ENCODE results near the gene IL19.
A peak's percentile ranks its signal among the peaks of the same experiment; 100 is the strongest.

The IL19 gene, protein sequence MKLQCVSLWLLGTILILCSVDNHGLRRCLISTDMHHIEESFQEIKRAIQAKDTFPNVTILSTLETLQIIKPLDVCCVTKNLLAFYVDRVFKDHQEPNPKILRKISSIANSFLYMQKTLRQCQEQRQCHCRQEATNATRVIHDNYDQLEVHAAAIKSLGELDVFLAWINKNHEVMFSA

DNA sequence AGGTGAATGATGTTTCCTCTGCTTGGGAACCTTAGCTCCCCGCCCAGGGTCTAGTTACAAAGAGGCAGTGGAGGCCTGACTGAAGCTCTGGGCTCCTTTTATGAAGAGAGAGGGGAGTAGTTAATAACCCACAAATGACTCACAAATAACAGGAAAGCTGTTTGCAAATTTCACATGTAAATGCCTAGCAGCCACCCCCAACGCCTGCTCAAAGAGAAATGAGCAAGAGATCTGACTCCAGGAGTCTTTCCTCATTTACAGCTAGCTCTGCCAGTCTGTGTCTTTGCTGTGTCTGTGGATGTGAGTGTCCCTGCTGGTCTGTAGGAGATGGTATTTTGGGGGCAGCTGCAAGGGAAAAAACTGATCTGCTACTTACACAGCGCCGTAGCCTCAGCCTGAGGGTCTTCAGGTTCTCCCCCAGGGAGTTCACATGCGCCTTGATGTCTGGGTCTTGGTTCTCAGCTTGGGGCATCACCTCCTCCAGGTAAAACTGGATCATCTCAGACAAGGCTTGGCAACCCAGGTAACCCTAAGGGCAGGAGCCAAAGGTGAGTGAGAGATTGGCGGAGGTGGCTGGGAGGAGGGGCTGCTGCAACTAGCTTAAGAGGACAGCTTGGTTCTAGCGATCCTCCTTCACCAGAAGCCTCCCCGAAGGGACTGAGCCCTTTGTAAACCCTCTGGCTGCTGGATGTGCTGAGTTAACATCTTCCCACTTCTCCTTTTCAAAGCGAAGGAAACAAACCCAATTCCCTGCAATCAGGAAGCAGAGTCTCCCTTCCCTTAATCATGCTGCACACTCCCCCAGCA, at the start of gene IL19:
Gene IL19 (plus strand): TSS at position 243 of the 807 bp plus-strand sequence. CDS start 65,890 bp downstream, outside the sequence.
- DNase-seq (ENCODE audit: insufficient read length, low spot score) (no peak), FAIRE-seq (peak; percentile 84)

- no peak for FAIRE-seq
These were observed 49.1 kb upstream of the IL19 start for GRCh38 chr1:206721454-206721853.

DNA sequence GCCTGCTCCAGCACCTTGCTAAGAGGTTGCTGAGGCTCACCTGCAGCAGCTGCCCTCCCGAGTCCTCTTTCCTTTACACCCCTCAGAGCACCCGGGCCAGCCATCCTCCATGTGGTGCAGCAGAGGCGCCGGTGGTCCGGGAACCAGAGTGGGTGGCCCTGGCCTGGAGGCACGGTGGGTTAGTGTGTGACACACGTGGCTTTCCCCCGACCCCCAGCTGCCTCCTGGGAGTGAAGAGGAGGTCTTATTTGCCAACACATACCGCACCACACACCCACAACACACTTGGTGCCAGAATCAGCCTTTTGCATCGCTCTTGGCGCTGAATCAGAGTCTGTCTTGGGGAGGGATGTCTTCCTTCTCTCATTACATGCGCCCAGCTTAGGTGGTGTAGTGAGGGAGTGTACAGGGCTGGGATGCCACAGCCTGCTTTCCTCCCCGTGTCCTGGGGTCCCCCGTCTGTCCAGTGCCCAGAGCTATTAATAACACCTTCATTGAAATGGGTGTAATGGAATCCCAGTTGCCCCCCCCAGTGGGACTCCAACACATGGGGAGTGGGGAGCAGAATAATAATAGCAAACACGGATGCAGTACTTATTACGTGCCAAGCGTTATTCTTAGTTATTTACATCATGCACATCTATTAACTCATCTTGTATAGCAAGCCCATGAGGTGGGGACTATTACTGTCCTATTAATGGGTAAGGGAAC, 47.7 kb upstream of the IL19 start:
- FAIRE-seq, result no peak

More at GRCh38 chr1:206721454-206721853, 49.1 kb upstream of the IL19 start:
- no peak for DNase-seq (ENCODE audit: insufficient read length, low spot score)

GRCh38 chr1:206723462-206723804, 47.1 kb upstream of the IL19 start:
- FAIRE-seq (no peak), DNase-seq (ENCODE audit: insufficient read length, low spot score) (no peak)

More for the DNA sequence above, 47.7 kb upstream of the IL19 start:
- DNase-seq (ENCODE audit: insufficient read length, low spot score), result no peak

DNA sequence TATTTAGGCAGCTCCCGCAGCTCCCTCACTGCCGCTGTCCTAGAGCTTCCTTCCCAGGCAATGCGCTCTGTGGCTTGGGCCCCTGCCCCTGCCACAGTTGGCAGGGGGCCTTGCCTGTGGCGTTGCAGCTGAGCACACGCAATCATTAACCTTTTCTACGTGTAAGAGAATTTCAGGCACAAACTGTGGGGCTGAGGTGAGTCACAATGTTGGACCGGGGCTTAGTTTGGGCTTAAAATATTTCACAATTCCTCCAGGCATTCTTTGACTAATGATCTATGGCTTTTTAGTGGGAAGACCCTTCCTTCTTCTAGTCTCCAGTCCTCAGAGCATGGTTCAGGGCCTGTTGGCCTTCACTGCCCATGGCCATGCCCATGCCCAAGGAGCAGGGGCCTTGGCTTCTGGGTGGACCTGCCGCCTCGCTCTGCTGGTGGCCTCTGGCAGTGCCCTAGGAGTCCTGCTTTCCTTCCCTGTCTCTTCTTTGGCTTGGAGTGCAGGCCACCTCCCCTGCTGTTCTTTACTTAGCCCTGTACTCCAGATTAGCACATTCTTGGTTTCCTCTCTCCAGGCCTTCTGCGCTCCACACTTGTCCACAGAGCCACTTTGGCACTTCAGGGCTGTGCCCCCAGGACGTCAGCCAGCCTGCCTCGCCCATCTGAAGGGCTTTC, 46.6 kb upstream of the IL19 start:
- DNase-seq (ENCODE audit: insufficient read length, low spot score) (no peak), FAIRE-seq (no peak)

DNA sequence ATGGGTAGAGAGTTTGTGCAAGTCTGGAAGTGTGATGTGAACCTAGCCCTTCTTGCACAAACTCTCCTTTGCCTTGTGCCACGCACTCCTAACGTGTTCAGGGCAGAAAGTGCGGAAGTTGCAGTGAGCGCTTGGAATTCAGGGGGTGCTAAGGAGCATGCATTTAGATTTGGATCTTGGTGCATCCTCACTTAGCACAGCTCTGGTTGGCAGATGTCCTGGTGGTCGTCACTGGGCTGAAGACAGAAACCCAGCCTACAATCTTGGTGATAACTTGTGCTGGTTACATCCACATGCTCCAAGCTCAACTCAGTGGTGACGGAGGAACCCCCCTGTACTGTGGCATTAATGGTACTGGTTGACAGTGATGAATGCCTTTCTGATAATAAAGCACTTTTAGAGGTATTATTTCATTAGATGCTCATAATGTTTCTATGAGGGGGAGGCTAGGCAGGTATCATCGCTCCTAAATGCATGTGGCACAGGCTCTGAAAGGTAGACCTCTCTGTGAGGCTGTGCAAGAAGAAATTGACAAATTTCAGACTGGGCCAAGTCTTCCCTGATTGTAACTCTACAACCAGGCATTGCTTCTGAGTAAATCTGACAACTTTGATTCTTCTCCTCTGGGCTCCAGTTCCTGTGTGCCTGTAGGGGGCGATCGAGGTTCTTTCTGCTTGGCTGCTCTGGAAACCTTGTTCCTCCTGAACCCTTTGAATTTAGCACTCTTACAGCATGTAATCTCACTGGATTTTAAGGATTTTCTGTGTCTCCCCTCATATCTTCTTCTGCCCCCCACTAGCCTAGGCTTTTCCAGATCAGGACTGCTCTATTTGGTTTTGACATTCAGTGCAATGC, 45.2 kb upstream of the IL19 start:
- no peak for DNase-seq (ENCODE audit: insufficient read length, low spot score)
- peak; percentile 65 for FAIRE-seq

- DNase-seq (ENCODE audit: insufficient read length, low spot score) (no peak), FAIRE-seq (no peak)
These were observed 42.4 kb upstream of the IL19 start for GRCh38 chr1:206727981-206728696.

GRCh38 chr1:206728697-206728987, 41.9 kb upstream of the IL19 start:
- no peak for FAIRE-seq

DNA sequence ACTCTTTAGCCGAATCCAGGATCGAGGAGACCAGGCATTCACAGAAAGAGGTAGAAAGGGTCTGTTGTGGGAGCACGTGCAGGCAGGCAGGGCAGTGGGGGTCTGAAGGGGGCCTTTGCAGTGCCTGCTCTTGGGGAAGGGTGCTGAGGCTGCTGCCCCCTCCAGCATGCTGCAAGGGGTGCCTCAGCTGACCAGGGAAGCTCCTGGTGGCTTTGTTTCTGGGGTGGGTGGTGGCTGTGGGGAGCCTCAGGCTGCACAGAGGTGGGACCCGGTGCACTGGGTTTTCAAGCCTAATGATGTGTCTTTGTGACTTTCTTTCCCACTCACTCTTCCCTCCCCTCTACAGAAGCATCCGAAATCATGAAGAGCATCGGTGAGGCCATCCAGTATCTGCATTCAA, 41.5 kb upstream of the IL19 start:
- FAIRE-seq, result no peak
- DNase-seq (ENCODE audit: insufficient read length, low spot score), result no peak

More at GRCh38 chr1:206728697-206728987, 41.9 kb upstream of the IL19 start:
- no peak for DNase-seq (ENCODE audit: insufficient read length, low spot score)

GRCh38 chr1:206729507-206729906, 41.1 kb upstream of the IL19 start:
- DNase-seq (ENCODE audit: insufficient read length, low spot score) (no peak), FAIRE-seq (no peak)

DNA sequence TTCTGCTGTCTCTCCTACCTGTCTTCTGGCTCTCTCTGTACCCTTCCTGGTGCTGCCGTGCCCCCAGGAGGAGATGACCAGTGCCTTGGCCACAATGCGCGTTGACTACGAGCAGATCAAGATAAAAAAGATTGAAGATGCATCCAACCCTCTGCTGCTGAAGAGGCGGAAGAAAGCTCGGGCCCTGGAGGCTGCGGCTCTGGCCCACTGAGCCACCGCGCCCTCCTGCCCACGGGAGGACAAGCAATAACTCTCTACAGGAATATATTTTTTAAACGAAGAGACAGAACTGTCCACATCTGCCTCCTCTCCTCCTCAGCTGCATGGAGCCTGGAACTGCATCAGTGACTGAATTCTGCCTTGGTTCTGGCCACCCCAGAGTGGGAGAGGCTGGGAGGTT, 38.1 kb upstream of the IL19 start:
- DNase-seq (ENCODE audit: insufficient read length, low spot score) (no peak), FAIRE-seq (no peak)

DNA sequence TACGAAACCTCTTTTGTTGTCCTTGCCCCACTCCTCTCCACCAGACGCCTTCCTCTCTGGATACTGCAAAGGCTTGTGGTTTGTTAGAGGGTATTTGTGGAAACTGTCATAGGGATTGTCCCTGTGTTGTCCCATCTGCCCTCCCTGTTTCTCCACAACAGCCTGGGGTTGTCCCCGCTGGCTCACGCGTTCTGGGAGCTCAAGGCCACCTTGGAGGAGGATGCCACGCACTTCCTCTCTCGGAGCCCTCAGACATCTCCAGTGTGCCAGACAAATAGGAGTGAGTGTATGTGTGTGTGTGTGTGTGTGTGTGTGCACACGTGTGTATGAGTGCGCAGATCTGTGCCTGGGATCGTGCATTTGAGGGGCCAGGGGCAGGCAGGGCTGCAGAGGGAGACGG, 37.6 kb upstream of the IL19 start:
- no peak for FAIRE-seq
- no peak for DNase-seq (ENCODE audit: insufficient read length, low spot score)

- peak; percentile 57 for DNase-seq (ENCODE audit: insufficient read length, low spot score)
- no peak for FAIRE-seq
These were observed 36.0 kb upstream of the IL19 start for GRCh38 chr1:206734499-206735142.

GRCh38 chr1:206735553-206736031, 35.0 kb upstream of the IL19 start:
- no peak for DNase-seq (ENCODE audit: insufficient read length, low spot score)
- no peak for FAIRE-seq

- peak; percentile 21 for FAIRE-seq
- DNase-seq (ENCODE audit: insufficient read length, low spot score), result no peak
These were observed 33.5 kb upstream of the IL19 start for GRCh38 chr1:206736878-206737728.

GRCh38 chr1:206737729-206738201, 32.8 kb upstream of the IL19 start:
- no peak for DNase-seq (ENCODE audit: insufficient read length, low spot score)
- peak; percentile 47 for FAIRE-seq

DNA sequence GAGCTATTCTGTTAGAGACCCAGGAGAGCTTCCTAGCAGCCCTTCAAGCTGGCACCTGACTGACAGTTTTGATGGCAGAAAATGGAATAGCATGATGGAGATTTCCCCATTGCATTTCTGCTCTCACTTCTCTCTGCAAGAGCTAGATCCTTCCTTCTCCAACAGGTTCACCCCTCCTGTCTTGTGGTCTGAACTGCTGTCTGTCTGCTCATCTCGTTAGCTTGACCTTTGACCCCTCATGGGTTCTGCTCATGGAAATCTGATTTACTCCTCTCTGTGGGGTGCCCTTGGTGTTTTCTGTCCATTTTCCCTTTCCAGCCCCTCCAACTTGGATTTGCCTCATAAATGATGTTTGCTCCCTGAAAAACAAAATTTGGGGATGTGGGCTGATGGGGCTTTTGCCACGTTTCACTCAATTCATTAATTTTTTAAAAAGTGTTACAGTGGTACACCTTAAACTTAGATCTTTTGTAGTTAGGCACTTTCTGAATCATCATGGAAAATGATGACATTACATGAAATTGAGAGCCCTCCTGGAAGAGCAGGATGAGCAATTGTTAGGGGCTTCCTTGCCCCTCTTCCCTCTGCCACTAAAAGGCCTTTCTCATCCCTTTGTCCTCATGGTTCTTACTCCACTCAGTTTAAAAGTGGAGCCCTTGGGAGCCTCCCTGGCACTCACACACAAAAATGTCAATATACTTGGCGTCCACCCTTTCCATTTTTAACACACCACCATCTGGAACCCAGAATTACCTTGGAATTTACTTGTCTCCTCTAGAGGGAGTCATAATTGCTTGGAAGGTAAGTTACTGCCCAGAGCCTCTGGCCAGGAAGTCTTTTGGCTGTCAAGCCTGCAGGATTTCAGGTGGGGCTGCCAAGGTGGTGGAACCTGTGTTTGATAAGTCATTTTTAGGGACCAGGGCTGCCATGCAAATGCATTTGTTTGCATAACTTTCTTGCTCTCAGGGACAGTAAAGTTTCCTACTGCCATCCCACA, 31.9 kb upstream of the IL19 start:
- DNase-seq (ENCODE audit: insufficient read length, low spot score) (no peak), FAIRE-seq (peak; percentile 61)

Data from GM19239 (cell line).